ENCODE measurements around the gene ANO1.

DNA sequence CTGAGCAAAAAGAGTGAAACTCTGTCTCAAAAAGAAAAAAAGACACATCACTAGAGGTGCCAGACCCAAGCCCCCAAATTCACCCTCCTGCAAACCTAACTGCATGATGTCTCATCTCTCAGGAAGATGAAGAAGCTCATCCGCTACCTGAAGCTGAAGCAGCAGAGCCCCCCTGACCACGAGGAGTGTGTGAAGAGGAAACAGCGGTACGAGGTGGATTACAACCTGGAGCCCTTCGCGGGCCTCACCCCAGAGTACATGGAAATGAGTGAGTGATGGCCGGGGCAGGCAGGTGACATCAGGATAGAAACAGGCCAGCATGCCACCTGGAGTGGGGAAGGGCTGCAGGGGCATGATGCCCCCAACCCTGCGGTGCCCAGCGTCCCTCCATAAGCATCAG, 89.0 kb downstream of the ANO1 start:
- TF ChIP-seq CTCF (IDR thresholded peaks at IDR 0.05) (no peak), POLR2A (IDR thresholded peaks at IDR 0.05) (no peak)
